AG09309 (cell line): Measurements from ENCODE around the gene GPS1.

Experiments
- DNase-seq: peaks from one replicate; pipeline ENCODE4 v3.0.0-alpha.2; 2010; ENCODE audit warnings: low read depth
- H3K4me3 ChIP-seq: 2 replicates; pipeline ENCODE4 v1.5.1; 2011; ENCODE audit warnings: mild to moderate bottlenecking, low read depth, low read length, moderate library complexity; ENCODE audit not compliant: control insufficient read depth
- TF ChIP-seq, protein P1 (sequence below): IDR thresholded peaks from 2 replicates; pipeline ENCODE4 v1.5.1; 2011; ENCODE audit warnings: mild to moderate bottlenecking, low read depth, low read length, inconsistent platforms; ENCODE audit not compliant: insufficient read depth, control insufficient read depth; ENCODE audit errors: missing control alignments

GPS1 gene

DNA sequence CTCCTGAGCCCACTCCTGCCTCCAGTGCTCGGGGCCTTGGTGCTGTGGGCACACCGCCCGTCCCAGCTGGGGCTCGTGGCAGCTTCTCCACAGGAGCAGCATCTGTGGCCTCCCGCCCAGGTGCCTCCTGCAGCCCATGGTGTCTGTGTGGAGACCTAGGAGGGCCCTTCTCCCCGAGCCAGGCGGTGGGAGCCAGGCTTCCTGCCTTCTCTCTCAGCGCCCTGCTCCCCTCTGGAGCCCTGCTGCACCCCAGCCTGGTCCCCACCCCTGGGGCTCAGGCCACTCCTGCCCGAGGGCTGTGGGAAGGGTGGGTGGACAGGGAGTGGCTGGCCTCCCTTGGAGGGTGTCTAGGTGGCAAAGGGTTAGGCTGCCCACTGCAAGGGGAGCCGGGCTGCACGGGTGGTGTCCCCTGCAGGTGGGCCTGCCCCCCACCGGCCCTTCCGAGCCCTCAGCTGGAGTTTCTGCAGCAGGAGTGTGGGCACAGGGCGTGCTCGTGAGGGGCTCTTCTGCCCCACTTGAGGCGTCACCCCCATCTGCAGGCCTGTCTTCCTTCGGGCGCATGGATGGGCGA is 40.0 kb upstream of the GPS1 start:
- TF ChIP-seq, protein P1, sequence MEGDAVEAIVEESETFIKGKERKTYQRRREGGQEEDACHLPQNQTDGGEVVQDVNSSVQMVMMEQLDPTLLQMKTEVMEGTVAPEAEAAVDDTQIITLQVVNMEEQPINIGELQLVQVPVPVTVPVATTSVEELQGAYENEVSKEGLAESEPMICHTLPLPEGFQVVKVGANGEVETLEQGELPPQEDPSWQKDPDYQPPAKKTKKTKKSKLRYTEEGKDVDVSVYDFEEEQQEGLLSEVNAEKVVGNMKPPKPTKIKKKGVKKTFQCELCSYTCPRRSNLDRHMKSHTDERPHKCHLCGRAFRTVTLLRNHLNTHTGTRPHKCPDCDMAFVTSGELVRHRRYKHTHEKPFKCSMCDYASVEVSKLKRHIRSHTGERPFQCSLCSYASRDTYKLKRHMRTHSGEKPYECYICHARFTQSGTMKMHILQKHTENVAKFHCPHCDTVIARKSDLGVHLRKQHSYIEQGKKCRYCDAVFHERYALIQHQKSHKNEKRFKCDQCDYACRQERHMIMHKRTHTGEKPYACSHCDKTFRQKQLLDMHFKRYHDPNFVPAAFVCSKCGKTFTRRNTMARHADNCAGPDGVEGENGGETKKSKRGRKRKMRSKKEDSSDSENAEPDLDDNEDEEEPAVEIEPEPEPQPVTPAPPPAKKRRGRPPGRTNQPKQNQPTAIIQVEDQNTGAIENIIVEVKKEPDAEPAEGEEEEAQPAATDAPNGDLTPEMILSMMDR = no peak

DNA sequence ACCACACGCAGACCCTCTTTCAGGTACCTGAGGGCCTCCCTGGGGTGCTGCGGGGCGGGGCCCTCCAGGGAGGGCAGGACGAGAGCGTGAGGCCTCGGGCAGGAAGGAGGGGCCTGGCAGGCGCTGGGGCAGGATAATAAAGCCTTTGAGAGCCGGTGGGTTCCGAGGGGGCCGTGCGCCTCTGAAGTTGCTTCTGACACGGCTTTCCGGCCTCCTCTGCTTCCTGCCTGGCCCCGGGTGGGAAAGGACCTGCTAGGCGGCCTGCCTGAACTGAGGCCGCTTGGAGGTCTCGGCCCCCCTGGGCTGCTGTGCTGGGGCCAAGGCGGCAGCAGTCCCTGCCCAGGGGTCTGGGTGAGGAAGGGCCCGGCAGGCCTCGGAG is 39.4 kb upstream of the GPS1 start:
- H3K4me3 ChIP-seq = no peak overlapping the region
- TF ChIP-seq, protein P1 = no peak
- no peak for DNase-seq

More for the DNA sequence above, 40.0 kb upstream of the GPS1 start:
- no peak for DNase-seq
- no peak overlapping the region for H3K4me3 ChIP-seq

DNA sequence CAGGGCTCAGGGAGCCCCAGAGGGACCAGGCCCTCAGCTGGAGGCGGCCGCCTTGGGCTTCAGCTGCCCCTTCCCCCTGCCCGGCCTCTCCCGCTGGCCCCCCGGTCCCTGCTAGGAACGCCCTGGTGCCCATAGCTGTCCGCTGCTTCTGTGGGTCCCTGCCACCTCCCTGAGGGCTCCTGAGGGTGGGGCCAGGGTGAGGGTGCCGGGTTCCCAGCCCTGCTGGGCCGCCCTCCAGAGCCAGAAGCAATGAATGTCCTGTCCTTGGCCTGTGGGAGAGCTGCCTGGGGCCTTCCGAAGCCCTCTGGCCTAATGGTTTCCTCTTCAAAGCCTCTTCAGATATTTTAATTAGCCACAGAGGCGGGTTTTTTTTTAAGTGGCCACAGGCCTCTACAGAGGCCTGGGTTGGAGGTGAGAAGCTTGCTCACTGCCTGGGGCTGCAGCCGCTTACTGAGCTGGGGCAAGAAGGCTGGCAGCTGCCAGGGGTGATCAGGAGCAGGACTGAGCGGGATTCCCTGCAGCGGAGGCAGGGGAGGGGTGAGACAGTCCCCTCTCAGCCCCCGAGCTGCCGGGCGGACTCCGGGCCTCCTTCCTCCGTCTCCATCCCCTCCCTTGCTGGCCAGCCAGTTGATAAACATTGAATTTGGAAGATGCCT is 38.9 kb upstream of the GPS1 start:
- DNase-seq = no peak
- TF ChIP-seq, protein P1 = no peak
- H3K4me3 ChIP-seq = no peak overlapping the region

DNA sequence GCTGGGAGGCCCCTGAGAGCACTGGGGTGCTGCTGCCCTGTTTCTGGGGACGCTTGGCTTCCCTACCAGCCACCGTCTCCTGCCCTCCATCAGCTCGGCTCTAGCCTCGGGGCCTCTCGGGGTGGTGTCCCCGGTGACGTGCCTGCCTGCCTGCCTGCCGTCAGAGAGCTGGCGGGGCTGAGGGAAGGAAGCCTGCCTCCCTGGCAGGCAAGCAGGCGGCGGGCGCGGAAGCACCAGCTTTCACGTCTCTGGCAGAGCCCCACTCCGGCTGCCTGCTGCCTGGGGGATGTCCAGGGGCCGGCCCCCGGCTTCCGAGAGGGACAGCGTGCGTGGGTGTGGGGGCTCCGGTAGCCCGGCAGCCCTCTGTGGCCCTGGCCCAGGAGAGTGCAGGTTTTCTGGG is 38.4 kb upstream of the GPS1 start:
- no peak for DNase-seq
- H3K4me3 ChIP-seq = no peak overlapping the region
- TF ChIP-seq, protein P1 = no peak

DNA sequence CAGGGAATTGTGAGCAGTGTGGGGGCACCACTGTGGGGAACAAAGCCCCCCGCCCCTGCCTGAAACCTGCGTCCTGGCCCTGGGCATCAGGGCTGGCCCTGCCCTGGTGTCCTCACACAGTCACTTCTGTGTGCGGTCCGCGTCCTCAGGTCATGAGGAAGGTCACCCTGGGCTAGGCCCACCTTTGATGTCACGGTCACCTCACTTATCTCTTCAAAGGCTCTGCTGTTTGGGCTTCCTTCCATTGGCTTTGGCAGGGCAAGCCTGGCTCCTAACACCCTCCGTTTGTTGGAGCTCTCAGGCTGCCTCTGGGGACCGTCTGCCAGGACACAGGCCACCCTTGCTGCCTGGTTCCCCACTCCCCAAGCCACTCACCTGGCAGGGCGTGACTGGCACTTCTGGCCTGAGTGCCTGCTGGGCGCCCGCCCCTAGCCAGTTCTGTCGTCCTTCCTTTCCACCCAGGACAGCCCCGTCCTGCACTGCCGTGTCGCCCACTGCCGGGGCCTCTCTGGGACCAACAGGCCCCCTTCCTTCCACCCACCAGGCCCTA is 37.9 kb upstream of the GPS1 start:
- no peak overlapping the region for H3K4me3 ChIP-seq
- no peak for DNase-seq
- TF ChIP-seq, protein P1 = no peak

DNA sequence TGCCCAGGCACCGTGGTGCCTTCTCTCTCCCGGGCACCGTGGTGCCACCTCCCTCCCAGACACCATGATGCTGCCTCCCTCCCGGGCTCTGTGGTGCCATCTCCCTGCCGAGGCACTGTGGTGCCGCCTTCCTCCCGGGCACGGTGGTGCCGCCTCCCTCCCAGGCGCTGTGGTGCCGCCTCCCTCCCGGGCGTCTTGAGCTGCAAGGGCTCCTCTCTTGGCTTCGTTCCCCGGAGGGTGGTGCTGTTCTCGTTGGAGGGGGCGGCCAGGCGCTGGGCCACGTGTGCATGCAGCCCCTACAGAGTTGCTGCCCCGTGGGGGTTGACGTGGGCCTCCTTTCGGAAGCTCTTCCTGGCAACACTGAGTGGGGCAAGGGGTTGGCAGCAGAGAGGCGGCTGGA is 37.3 kb upstream of the GPS1 start:
- H3K4me3 ChIP-seq = no peak overlapping the region
- DNase-seq = no peak
- TF ChIP-seq, protein P1 = no peak
